ENCODE measurements around the gene GSS. TPM values are rescaled to one million over a fixed set of nuclear protein-coding genes. Genes with fewer than 3 reads are reported as not detected.

The GSS gene
- total and polyA plus RNA-seq, 2 of the 8 experiments (the other 6 are each of a cell fraction or from before 2014, with no cell fraction given): 34.6 to 43.2 TPM

DNA sequence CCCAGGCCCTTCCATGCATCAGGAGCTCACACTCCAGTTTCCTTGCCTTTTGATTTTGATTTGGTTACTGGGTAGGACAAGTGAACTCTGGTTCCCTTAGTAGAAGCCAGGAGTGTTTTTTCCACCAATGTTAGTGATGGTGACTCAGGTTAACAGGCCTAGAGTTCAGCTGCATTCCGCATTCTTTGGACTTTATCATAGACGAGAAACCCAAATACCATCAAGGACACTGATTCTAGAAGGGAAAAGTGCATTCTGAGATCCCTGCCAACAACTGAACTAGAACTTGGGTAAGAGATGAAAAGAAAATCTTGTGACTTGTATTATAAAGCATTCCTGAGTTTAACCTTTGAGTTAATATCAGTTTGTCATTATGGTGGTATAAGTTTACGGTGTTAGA, 8.9 kb downstream of the GSS start (continued):
- TF ChIP-seq ATF2 (IDR thresholded peaks at IDR 0.05; ENCODE audit: low read length): no peak
- TF ChIP-seq TEAD4 (IDR thresholded peaks at IDR 0.05; ENCODE audit: low read depth, low read length): no peak

Data from H1 (cell line).